Panc1 (cell line): ENCODE results near the gene DPH3. TPM values are rescaled to one million over a fixed set of nuclear protein-coding genes. Genes with fewer than 3 reads are reported as not detected.

ENCODE experiments used
- ATAC-seq: fragments of 200-7000 bp; cut with Tn5 transposase; 2 replicates; pipeline ENCODE4 v1.9.1; 2020; ENCODE audit warnings: mild to moderate bottlenecking, moderate library complexity
- BruUV-seq: library from RNA; stranded (reverse); fragments of 400-500 nt; replicated peaks from 2 replicates; lab custom pipeline; 2021; lab: Mats Ljungman, UMichigan
- CTCF ChIA-PET: fragments of 300-600 bp; sonication (Branson Sonifier 250); formaldehyde crosslinking; loops from one replicate; lab custom pipeline; 2022; ENCODE audit warnings: antibody characterized with exemption; lab: Charles Lee
- POLR2A ChIA-PET: fragments of 300-600 bp; sonication (Branson Sonifier 250); formaldehyde crosslinking; loops from one replicate; lab custom pipeline; 2022; ENCODE audit warnings: antibody characterized with exemption; lab: Charles Lee
- DNase-seq: peaks from one replicate; pipeline ENCODE4 v3.0.0-alpha.2; 2010; ENCODE audit warnings: low read depth, low spot score
- H3K27ac ChIP-seq: 2 replicates; pipeline ENCODE4 v1.5.1; 2011; ENCODE audit warnings: mild to moderate bottlenecking, low read length, inconsistent platforms
- H3K27me3 ChIP-seq: fragments of 200-500 bp; sonication (Bioruptor generic); 2 replicates; pipeline ENCODE4 v1.6.0; 2014; ENCODE audit warnings: low read length, inconsistent platforms; ENCODE audit not compliant: control insufficient read depth, insufficient read depth
- H3K36me3 ChIP-seq: fragments of 200-500 bp; sonication (Bioruptor generic); 2 replicates; pipeline ENCODE4 v1.5.1; 2014; ENCODE audit warnings: inconsistent platforms, mild to moderate bottlenecking, low read length, moderate library complexity; ENCODE audit not compliant: control insufficient read depth, insufficient read depth
- H3K4me1 ChIP-seq: 2 replicates; pipeline ENCODE4 v1.5.1; 2011; ENCODE audit warnings: inconsistent platforms, mild to moderate bottlenecking, low read length, moderate library complexity; ENCODE audit not compliant: control insufficient read depth, insufficient read depth
- H3K4me3 ChIP-seq, 2 experiments: 2 replicates each; pipeline ENCODE4 v1.5.1; 2011 to 2012; ENCODE audit warnings: low read depth in 2 of 2, low read length in 2 of 2, mild to moderate bottlenecking in 2 of 2, inconsistent platforms in 1 of 2, moderate library complexity in 1 of 2
- H3K9me3 ChIP-seq: fragments of 200-500 bp; sonication (Bioruptor generic); 2 replicates; pipeline ENCODE4 v1.5.1; 2014; ENCODE audit warnings: low read depth, mild to moderate bottlenecking, inconsistent platforms, low read length, moderate library complexity; ENCODE audit not compliant: control insufficient read depth, insufficient read depth
- POLR2AphosphoS5 ChIP-seq: IDR thresholded peaks from 2 replicates; pipeline ENCODE4 v1.6.1; 2012; ENCODE audit warnings: mild to moderate bottlenecking, low read depth, low read length, moderate library complexity
- SIN3A ChIP-seq: IDR thresholded peaks from 2 replicates; pipeline ENCODE4 v1.6.1; 2012; ENCODE audit warnings: low read depth, mild to moderate bottlenecking, low read length, moderate library complexity, borderline replicate concordance; ENCODE audit not compliant: insufficient read depth
- TCF7L2 ChIP-seq: IDR thresholded peaks from 2 replicates; pipeline ENCODE4 v1.6.1; 2011; ENCODE audit warnings: mild to moderate bottlenecking, low read depth, low read length, inconsistent platforms
- in situ Hi-C: cut with HindIII; loops from 2 replicates; pipeline ENCODE4 v1.10.0; 2016; ENCODE audit warnings: low sequenced_read_pairs, low pct_unique_long_range_greater_than_20kb
- intact Hi-C: fragments of 100-400 bp; cut with micrococcal nuclease; formaldehyde crosslinking; loops from one replicate; pipeline ENCODE4 v1.10.0; 2022; ENCODE audit not compliant: unreplicated experiment
- total RNA-seq: library from RNA; stranded (reverse); gene quantifications from one replicate; pipeline ENCODE4 v1.2.1, GENCODE V29; 2021; ENCODE audit not compliant: unreplicated experiment
- TF ChIP-seq, protein P1 (sequence below): fragments of 450-650 bp; IDR thresholded peaks from 2 replicates; pipeline ENCODE4 v1.5.1; 2017; ENCODE audit warnings: mild to moderate bottlenecking
- TF ChIP-seq, protein P2 (sequence below), 2 experiments: IDR thresholded peaks; 2 replicates each; pipeline ENCODE4 v1.6.1; 2011 to 2012; ENCODE audit warnings: low read depth in 2 of 2, control low read depth in 1 of 2, low read length in 1 of 2, mild to moderate bottlenecking in 1 of 2, moderate library complexity in 1 of 2; ENCODE audit not compliant: insufficient read depth in 1 of 2

DPH3 gene
- total RNA-seq, 1 experiment from 2014 or later = 16.5 TPM

DNA sequence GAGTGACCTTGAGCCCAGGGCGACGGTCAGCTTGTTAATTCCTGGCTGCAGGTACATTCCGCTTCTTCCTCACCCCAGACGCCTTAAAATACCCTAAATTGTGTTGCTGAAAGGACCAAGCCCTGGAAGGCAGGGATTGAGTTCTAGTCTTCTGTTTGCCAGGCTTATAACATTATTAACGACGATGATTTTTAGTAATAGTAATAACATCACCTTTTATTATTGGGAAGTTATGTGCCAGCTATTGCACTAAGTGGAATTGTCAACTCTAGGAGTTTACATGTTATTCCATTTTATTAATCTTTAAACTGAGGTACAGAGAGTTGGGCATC lies 678 bp upstream of the DPH3 start:
- TF ChIP-seq SIN3A (no peak), POLR2AphosphoS5 (no peak), TCF7L2 (no peak)
- TF ChIP-seq, protein P1, sequence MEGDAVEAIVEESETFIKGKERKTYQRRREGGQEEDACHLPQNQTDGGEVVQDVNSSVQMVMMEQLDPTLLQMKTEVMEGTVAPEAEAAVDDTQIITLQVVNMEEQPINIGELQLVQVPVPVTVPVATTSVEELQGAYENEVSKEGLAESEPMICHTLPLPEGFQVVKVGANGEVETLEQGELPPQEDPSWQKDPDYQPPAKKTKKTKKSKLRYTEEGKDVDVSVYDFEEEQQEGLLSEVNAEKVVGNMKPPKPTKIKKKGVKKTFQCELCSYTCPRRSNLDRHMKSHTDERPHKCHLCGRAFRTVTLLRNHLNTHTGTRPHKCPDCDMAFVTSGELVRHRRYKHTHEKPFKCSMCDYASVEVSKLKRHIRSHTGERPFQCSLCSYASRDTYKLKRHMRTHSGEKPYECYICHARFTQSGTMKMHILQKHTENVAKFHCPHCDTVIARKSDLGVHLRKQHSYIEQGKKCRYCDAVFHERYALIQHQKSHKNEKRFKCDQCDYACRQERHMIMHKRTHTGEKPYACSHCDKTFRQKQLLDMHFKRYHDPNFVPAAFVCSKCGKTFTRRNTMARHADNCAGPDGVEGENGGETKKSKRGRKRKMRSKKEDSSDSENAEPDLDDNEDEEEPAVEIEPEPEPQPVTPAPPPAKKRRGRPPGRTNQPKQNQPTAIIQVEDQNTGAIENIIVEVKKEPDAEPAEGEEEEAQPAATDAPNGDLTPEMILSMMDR = no peak
- TF ChIP-seq, protein P2, sequence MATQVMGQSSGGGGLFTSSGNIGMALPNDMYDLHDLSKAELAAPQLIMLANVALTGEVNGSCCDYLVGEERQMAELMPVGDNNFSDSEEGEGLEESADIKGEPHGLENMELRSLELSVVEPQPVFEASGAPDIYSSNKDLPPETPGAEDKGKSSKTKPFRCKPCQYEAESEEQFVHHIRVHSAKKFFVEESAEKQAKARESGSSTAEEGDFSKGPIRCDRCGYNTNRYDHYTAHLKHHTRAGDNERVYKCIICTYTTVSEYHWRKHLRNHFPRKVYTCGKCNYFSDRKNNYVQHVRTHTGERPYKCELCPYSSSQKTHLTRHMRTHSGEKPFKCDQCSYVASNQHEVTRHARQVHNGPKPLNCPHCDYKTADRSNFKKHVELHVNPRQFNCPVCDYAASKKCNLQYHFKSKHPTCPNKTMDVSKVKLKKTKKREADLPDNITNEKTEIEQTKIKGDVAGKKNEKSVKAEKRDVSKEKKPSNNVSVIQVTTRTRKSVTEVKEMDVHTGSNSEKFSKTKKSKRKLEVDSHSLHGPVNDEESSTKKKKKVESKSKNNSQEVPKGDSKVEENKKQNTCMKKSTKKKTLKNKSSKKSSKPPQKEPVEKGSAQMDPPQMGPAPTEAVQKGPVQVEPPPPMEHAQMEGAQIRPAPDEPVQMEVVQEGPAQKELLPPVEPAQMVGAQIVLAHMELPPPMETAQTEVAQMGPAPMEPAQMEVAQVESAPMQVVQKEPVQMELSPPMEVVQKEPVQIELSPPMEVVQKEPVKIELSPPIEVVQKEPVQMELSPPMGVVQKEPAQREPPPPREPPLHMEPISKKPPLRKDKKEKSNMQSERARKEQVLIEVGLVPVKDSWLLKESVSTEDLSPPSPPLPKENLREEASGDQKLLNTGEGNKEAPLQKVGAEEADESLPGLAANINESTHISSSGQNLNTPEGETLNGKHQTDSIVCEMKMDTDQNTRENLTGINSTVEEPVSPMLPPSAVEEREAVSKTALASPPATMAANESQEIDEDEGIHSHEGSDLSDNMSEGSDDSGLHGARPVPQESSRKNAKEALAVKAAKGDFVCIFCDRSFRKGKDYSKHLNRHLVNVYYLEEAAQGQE (IDR thresholded peaks at IDR 0.05; ENCODE audit: insufficient read depth in 1 of 2, low read depth in 2 of 2, low read length in 1 of 2) = no peak
- H3K27ac ChIP-seq = peak overlapping the region; percentile 89
- in situ Hi-C loops (no loop called here), intact Hi-C loops (loop anchor here (5.0 kb wide), 1 partner anchor 287 kb away; no protein-coding TSS in a partner anchor)
- H3K4me3 ChIP-seq = peak overlapping the region; percentile 99
- no peaks in the 10 kb centered on the region for H3K27me3 ChIP-seq
- H3K9me3 ChIP-seq = no peaks in the 10 kb centered on the region
- DNase-seq (no peak), ATAC-seq (no peak)
- POLR2A ChIA-PET = interaction anchor here (0.7 kb wide), 1 partner anchor 25 kb away, joined by 3 read pairs; no protein-coding TSS in a partner anchor
- TSS peak; percentile 93 for BruUV-seq
- peaks cover 10% of the 10 kb centered on the region; the same call in 1 of the 2 replicates for H3K36me3 ChIP-seq
- CTCF ChIA-PET = interaction anchor here (0.6 kb wide), 1 partner anchor 1018 kb away, joined by 4 read pairs; no protein-coding TSS in a partner anchor
- peaks cover 9% of the 10 kb centered on the region; the same call in 1 of the 2 replicates for H3K4me1 ChIP-seq

DNA sequence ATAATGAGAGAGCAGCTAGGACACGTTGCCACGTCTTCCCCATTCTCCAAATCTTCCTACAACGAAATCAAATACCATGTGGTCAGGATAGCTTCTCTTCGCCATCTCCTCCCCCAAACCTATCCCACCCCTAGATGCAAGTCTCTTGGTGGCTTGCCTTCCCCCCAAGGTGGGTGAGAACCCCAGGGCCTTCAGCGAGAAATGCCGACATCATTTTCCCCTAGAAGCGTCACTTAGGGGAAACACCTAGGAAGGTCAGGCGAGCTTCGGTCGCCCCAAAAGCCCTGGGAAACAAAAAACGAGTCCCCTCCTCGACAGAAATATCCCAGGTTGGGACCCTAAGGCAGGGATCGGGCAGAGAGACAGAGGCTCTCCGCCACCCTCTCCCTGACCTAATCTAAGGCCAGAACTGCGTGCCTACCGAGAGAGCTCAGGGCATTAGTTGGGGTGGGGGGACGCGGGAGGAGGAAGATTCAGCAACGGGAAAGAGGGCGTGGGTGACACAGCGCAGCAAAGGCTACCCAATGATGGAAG lies 502 bp downstream of the DPH3 start:
- Histone ChIP-seq H3K27ac (peak overlapping the region; percentile 90), H3K9me3 (no peaks in the 10 kb centered on the region), H3K4me1 (peaks cover 9% of the 10 kb centered on the region; the same call in 1 of the 2 replicates), H3K27me3 (no peaks in the 10 kb centered on the region), H3K36me3 (peaks cover 18% of the 10 kb centered on the region), H3K4me3 (peak overlapping the region; percentile 99)
- DNase-seq (no peak), ATAC-seq (no peak)
- TF ChIP-seq, protein P2 (IDR thresholded peaks at IDR 0.05; ENCODE audit: insufficient read depth in 1 of 2, low read depth in 2 of 2, low read length in 1 of 2) = no peak
- TF ChIP-seq, protein P1 = no peak
- no peak for TF ChIP-seq POLR2AphosphoS5
- no peak for TF ChIP-seq SIN3A
- TF ChIP-seq TCF7L2 = no peak
- intact Hi-C loops = no loop called here
- in situ Hi-C loops = no loop called here
- no TSS peak for BruUV-seq
- POLR2A ChIA-PET = interaction anchor here (0.5 to 0.8 kb wide), 5 partner anchors 17 to 634 kb away, joined by 3 to 12 read pairs (median 3); no protein-coding TSS in a partner anchor
- CTCF ChIA-PET = no interaction called here
